ENCODE data around the gene TOMM70.

TOMM70 gene

DNA sequence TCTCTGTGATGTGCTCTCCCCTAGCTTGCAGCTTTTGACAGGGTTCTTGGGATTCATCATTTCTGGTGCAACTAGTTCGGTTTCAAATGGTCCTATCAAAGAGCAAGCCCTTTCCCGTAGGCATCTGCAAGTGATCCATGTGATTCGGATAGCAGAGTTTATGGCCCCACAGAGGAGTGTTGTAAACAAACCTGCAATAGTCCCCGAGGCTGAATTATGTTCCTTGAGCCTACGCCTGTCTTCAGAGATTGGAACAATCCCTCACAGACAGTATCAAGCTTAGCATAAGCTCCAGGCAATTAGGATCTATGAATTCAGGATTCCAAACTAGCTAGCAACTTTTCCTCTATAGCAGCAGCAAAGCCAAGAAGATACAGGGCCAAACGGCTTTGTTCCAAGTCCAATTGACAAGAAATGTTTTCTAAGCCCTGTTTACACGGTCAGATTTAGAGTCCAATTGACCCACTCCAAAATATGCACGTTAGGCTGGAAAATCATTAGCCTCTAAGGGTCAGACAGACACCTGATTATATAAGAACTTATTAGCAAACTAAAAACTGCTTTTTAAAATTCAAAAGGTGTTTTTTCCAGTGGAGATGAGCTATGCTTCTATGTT is 25.3 kb upstream of the TOMM70 start:
- H3K27ac ChIP-seq = no peak overlapping the region
- peak; percentile 24 for DNase-seq

DNA sequence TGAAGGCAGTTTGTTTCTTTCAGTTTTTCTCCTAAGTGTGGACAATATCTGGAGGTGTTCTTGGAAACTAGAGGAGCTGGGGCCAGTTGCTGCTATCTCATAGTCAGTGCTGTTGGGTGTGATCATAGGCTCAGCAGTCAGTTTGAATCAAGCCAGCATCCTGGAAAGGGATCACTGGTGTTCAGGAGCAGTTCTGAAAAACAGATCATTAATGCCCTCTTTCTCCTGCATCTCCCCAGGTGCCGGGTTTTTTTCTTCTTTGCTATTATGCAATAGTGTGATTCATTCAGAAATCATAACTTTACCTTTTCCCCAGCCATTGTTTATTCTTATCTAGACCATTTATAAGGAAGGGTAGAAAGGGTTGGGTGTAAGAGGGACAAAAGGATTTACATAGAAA is 24.4 kb upstream of the TOMM70 start:
- Histone ChIP-seq H3K27me3 (ENCODE audit: insufficient read depth, low read depth, severe bottlenecking) (no peaks in the 10 kb centered on the region), H3K9me3 (ENCODE audit: severe bottlenecking) (no peaks in the 10 kb centered on the region), H3K36me3 (no peaks in the 10 kb centered on the region), H3K4me3 (ENCODE audit: low read depth, low read length) (no peak overlapping the region), H3K27ac (no peak overlapping the region)
- no peak for DNase-seq
- TF ChIP-seq, protein P1, sequence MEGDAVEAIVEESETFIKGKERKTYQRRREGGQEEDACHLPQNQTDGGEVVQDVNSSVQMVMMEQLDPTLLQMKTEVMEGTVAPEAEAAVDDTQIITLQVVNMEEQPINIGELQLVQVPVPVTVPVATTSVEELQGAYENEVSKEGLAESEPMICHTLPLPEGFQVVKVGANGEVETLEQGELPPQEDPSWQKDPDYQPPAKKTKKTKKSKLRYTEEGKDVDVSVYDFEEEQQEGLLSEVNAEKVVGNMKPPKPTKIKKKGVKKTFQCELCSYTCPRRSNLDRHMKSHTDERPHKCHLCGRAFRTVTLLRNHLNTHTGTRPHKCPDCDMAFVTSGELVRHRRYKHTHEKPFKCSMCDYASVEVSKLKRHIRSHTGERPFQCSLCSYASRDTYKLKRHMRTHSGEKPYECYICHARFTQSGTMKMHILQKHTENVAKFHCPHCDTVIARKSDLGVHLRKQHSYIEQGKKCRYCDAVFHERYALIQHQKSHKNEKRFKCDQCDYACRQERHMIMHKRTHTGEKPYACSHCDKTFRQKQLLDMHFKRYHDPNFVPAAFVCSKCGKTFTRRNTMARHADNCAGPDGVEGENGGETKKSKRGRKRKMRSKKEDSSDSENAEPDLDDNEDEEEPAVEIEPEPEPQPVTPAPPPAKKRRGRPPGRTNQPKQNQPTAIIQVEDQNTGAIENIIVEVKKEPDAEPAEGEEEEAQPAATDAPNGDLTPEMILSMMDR (IDR thresholded peaks at IDR 0.05; ENCODE audit: low read depth, low read length) = no peak

More for the DNA sequence above, 25.3 kb upstream of the TOMM70 start:
- H3K9me3 ChIP-seq (ENCODE audit: severe bottlenecking) = no peaks in the 10 kb centered on the region
- no peaks in the 10 kb centered on the region for H3K27me3 ChIP-seq (ENCODE audit: insufficient read depth, low read depth, severe bottlenecking)
- no peaks in the 10 kb centered on the region for H3K36me3 ChIP-seq
- TF ChIP-seq, protein P1 (IDR thresholded peaks at IDR 0.05; ENCODE audit: low read depth, low read length) = no peak
- no peak overlapping the region for H3K4me3 ChIP-seq (ENCODE audit: low read depth, low read length)

DNA sequence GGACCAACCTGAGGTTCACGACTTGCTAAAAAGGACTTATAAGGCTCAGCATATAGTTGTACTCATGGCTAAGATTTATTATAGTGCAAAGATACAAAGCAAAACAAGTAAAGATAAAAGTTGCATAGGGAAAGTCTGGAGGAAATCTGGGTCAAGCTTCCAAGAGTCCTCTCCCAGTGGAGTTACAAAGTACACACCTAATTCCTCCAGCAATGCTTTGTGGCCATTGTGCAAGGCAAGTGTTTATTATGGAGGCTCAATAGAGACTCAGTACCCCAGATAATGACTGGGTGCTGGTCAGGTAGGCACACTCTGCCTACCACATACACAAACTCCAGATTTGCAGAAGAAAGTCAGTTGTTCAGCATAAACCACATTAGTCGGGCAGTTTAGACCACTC is 23.4 kb upstream of the TOMM70 start:
- Histone ChIP-seq H3K4me3 (ENCODE audit: low read depth, low read length) (no peak overlapping the region), H3K36me3 (no peaks in the 10 kb centered on the region), H3K9me3 (ENCODE audit: severe bottlenecking) (no peaks in the 10 kb centered on the region), H3K27ac (no peak overlapping the region), H3K27me3 (ENCODE audit: insufficient read depth, low read depth, severe bottlenecking) (no peaks in the 10 kb centered on the region)
- no peak for DNase-seq
- TF ChIP-seq, protein P1 (IDR thresholded peaks at IDR 0.05; ENCODE audit: low read depth, low read length) = no peak

DNA sequence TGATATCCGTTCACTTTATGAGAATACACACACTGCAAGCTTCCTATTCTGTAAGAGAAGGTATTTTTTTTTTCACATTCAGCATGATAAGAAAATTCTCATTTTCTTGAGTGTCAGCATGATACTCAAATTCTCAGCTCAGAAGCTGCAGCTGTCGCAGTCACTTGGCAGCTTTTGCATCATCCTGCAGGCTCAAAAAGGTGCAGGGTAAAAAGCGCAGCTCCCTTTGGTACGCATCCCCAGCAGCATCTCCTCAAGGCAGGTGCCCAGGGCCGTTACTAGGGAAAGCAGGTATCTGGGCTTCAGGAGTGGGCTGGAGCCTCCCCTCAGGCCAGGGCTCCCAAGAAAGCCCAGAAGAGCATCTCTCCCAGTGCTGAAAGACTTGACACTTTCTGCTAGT is 22.7 kb upstream of the TOMM70 start:
- H3K27me3 ChIP-seq (ENCODE audit: insufficient read depth, low read depth, severe bottlenecking) = no peaks in the 10 kb centered on the region
- no peak for DNase-seq
- TF ChIP-seq, protein P1 (IDR thresholded peaks at IDR 0.05; ENCODE audit: low read depth, low read length) = no peak
- H3K4me3 ChIP-seq (ENCODE audit: low read depth, low read length) = no peak overlapping the region
- H3K36me3 ChIP-seq = no peaks in the 10 kb centered on the region
- H3K27ac ChIP-seq = no peak overlapping the region
- H3K9me3 ChIP-seq (ENCODE audit: severe bottlenecking) = no peaks in the 10 kb centered on the region

DNA sequence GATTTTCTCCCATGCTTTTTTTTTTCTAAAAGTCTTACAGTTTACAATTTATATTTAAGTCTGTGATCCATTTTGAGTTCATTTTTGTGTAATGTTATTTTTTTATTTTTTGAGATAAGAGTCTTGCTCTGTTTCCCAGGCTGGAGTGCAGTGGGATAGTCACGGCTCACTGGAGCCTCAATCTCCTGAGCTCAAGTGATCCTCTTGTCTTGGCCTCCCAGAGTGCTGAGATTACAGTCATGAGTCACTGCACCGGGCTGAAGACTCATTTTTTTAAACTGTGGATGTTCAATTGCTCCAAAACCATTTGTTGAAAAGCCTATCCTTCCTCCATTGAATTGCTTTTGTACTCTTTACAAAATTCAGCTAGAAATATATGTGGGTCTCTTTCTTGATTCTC is 20.0 kb upstream of the TOMM70 start:
- Histone ChIP-seq H3K27me3 (ENCODE audit: insufficient read depth, low read depth, severe bottlenecking) (no peaks in the 10 kb centered on the region), H3K27ac (no peak overlapping the region), H3K36me3 (no peaks in the 10 kb centered on the region), H3K4me3 (ENCODE audit: low read depth, low read length) (no peak overlapping the region), H3K9me3 (ENCODE audit: severe bottlenecking) (no peaks in the 10 kb centered on the region)
- DNase-seq = no peak
- TF ChIP-seq, protein P1 (IDR thresholded peaks at IDR 0.05; ENCODE audit: low read depth, low read length) = no peak

DNA sequence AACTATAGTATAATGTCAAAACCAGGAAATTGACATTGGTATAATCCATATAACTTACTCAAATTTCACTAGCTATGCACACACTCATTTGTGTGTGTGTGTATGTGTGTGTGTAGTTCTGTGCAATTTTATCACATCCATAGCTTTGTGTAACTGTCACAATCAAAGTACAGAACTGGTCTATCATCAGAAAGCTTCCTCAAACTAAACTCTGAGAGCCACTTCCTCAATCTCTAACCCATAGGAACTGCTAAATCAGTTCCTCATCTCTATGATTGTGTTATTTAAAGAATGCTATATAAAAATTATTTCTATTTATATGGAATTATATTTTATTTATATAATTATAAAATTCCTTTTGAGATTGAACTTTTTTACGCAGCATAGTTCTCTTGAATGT is 18.5 kb upstream of the TOMM70 start:
- TF ChIP-seq, protein P1 (IDR thresholded peaks at IDR 0.05; ENCODE audit: low read depth, low read length) = no peak
- H3K4me3 ChIP-seq (ENCODE audit: low read depth, low read length) = no peak overlapping the region

More for the DNA sequence above, 18.5 kb upstream of the TOMM70 start:
- Histone ChIP-seq H3K36me3 (no peaks in the 10 kb centered on the region), H3K9me3 (ENCODE audit: severe bottlenecking) (no peaks in the 10 kb centered on the region), H3K27me3 (ENCODE audit: insufficient read depth, low read depth, severe bottlenecking) (no peaks in the 10 kb centered on the region), H3K27ac (no peak overlapping the region)
- DNase-seq = no peak

Measured in WERI-Rb-1 (cell line).